Motor neuron (in vitro differentiated cells): ENCODE data around the gene SND1. TPM values are rescaled to one million over a fixed set of nuclear protein-coding genes. Genes with fewer than 3 reads are reported as not detected.
A peak's percentile ranks its signal among the peaks of the same experiment; 100 is the strongest.

Experiments
- ATAC-seq, 8 experiments: fragments of 200-7000 bp; cut with Tn5 transposase; replicated peaks in 6 of 8; 2 replicates each; pipeline ENCODE4 v1.8.0; 2021; ENCODE audit warnings: mild to moderate bottlenecking in 8 of 8, moderate library complexity in 8 of 8
- H3K27ac ChIP-seq, 2 donors: fragments of 250-450 bp; sonication (Bioruptor Pico); 2 replicates each; pipeline ENCODE4 v1.9.0; 2021; ENCODE audit warnings: antibody characterized with exemption in 2 of 2, mild to moderate bottlenecking in 2 of 2, moderate library complexity in 1 of 2
- H3K4me1 ChIP-seq, 2 donors: fragments of 250-450 bp; sonication (Bioruptor Pico); replicated peaks in 1 of 2; 2 replicates each; pipeline ENCODE4 v1.6.1; 2021; ENCODE audit warnings: antibody characterized with exemption in 2 of 2, mild to moderate bottlenecking in 2 of 2, moderate library complexity in 1 of 2
- H3K4me3 ChIP-seq, 5 donors: fragments of 250-450 bp; sonication (Bioruptor Pico); 2 replicates each; pipeline ENCODE4 v1.9.0; 2021; ENCODE audit warnings: antibody characterized with exemption in 5 of 5, mild to moderate bottlenecking in 5 of 5, moderate library complexity in 4 of 5
- WGBS, 10 experiments: fragments of 450-650 bp; shearing (Covaris generic); methylation state at CpG; one replicate each; pipeline ENCODE4 v1.0.0; 2022; 5-methylcytosine and 5-hydroxymethylcytosine counted together
- in situ Hi-C, 9 experiments: fragments of 400-800 bp; cut with MboI; loops; one replicate each; pipeline ENCODE4 v1.15.0; 2021; ENCODE audit warnings: low sequenced_read_pairs in 9 of 9, low pct_unique_long_range_greater_than_20kb in 2 of 9; ENCODE audit not compliant: unreplicated experiment in 9 of 9
- total RNA-seq, 8 experiments: library from RNA; unstranded; fragments of 300-600 nt; gene quantifications; 2 replicates each; pipeline versions ENCODE4 v1.2.3 to v1.2.4, GENCODE V29; 2022

The SND1 gene
- total RNA-seq, 8 experiments from 2014 or later = 125 to 296 (median 182) TPM

- in situ Hi-C loops = no loop called here
- H3K27ac ChIP-seq = no peak overlapping the region
- H3K4me3 ChIP-seq = no peak overlapping the region
- peak in 6 of 8 experiments; percentile 27 to 68 (median 62) for ATAC-seq
- peaks cover 27 to 32% of the 10 kb centered on the region in 2 donors for H3K4me1 ChIP-seq
- WGBS, 10 experiments = 64 to 94% (median 80%) methylated on average over 1 to 5 of the region's 7 CpGs; no CpG with 5 or more reads in 2 of the 10 experiments
These were observed 353.1 kb downstream of the SND1 start for GRCh38 chr7:128005117-128005516.

DNA sequence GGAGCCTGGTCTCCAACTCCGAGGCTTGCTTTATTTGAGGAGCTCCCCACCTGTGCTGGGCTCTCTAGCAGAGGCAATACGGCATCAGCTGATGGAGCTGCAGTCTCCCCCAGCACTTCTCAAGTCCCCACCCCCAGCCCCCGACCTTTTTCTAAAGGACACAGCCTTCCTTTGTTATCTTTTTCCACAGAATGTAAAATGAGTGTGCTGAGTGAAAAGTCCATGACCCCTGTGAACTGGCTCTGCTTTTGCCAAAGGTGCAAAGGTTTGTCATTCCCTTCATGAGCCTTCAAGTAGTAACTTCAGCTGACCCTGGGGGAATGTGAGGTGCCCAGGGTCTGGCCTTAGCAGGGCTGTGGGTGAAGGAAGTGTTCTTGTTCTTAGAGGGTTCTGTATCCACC lies 353.8 kb downstream of the SND1 start:
- WGBS, 10 experiments = 60 to 100% (median 90%) methylated on average over 1 of the region's 3 CpGs; no CpG with 5 or more reads in 6 of the 10 experiments
- Histone ChIP-seq H3K4me3 (no peak overlapping the region), H3K27ac (no peak overlapping the region), H3K4me1 (peaks cover 27 to 35% of the 10 kb centered on the region in 2 donors)
- in situ Hi-C loops = no loop called here
- no peak for ATAC-seq

GRCh38 chr7:128006550-128007302 lies 354.7 kb downstream of the SND1 start:
- Histone ChIP-seq H3K4me1 (peaks cover 29 to 45% of the 10 kb centered on the region in 2 donors), H3K27ac (no peak overlapping the region), H3K4me3 (no peak overlapping the region)
- WGBS, 10 experiments = 80 to 100% (median 93%) methylated on average over 1 to 8 of the region's 8 CpGs; no CpG with 5 or more reads in 2 of the 10 experiments
- no peak for ATAC-seq
- in situ Hi-C loops = no loop called here

- in situ Hi-C loops = no loop called here
- H3K27ac ChIP-seq = no peak overlapping the region
- 17 to 100% (median 85%) methylated on average over 1 to 3 of the region's 3 CpGs for WGBS, 10 experiments
- no peak for ATAC-seq
- peaks cover 29 to 49% of the 10 kb centered on the region in 2 donors for H3K4me1 ChIP-seq
- no peak overlapping the region for H3K4me3 ChIP-seq
These were observed 355.3 kb downstream of the SND1 start for GRCh38 chr7:128007303-128007680.

DNA sequence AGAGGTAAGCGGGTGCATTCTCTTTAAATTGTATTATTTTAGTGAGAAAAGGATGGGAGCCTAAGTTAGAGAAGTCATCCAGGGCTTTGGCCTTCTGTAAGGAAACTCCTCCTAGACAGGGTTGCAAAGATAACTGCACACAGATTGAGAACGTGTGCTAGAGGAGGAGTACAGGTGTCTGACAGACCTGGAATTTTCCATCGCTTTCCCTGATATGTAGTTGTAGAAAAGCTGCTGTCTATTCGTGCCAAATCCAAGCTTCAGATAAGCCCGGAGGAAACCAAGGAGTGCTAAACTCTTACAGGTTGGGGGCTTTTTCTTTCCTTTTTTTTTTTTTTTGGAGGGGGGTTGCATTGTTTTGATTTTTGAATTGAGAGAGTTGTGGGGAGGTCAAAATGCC lies 356.1 kb downstream of the SND1 start:
- ATAC-seq = no peak
- WGBS, 10 experiments = 60 to 100% (median 91%) methylated on average over 1 to 4 of the region's 5 CpGs
- in situ Hi-C loops = no loop called here

DNA sequence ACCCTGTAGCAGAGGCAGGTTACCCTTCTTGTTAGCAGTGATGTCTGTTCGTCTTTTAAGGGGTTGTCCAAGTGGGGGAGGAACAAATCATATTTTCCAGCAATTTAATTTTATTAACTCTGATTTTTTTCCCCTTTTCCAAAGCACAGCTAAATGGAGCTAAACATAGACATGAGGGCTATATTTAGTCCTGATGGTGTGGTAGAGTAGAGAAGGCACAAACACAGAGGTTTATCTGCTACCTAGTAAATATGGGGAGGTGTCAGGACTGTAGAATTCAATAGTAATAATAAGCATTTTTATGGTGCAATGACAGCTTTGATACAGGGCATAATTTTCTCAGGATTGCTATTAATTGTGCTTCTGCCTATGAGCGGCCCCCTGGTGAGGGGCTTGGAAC lies 356.8 kb downstream of the SND1 start:
- WGBS, 10 experiments = 90 to 100% (median 100%) methylated on average over 1 to 2 of the region's 2 CpGs; no CpG with 5 or more reads in 5 of the 10 experiments
- no peak overlapping the region for H3K4me3 ChIP-seq
- peaks cover 22 to 43% of the 10 kb centered on the region in 2 donors for H3K4me1 ChIP-seq
- in situ Hi-C loops = no loop called here
- no peak for ATAC-seq
- no peak overlapping the region for H3K27ac ChIP-seq

More for the DNA sequence above, 356.1 kb downstream of the SND1 start:
- no peak overlapping the region for H3K27ac ChIP-seq
- no peak overlapping the region for H3K4me3 ChIP-seq
- H3K4me1 ChIP-seq = peaks cover 28 to 47% of the 10 kb centered on the region in 2 donors

- 13 to 75% (median 50%) methylated on average over 1 to 4 of the region's 7 CpGs; no CpG with 5 or more reads in 5 of the 10 experiments for WGBS, 10 experiments
- ATAC-seq = peak in 6 of 8 experiments; percentile 7 to 90 (median 50)
- Histone ChIP-seq H3K27ac (no peak overlapping the region), H3K4me3 (no peak overlapping the region), H3K4me1 (peaks cover 9 to 30% of the 10 kb centered on the region in 2 donors)
- in situ Hi-C loops = no loop called here
These were observed 358.6 kb downstream of the SND1 start for GRCh38 chr7:128010391-128011127.

DNA sequence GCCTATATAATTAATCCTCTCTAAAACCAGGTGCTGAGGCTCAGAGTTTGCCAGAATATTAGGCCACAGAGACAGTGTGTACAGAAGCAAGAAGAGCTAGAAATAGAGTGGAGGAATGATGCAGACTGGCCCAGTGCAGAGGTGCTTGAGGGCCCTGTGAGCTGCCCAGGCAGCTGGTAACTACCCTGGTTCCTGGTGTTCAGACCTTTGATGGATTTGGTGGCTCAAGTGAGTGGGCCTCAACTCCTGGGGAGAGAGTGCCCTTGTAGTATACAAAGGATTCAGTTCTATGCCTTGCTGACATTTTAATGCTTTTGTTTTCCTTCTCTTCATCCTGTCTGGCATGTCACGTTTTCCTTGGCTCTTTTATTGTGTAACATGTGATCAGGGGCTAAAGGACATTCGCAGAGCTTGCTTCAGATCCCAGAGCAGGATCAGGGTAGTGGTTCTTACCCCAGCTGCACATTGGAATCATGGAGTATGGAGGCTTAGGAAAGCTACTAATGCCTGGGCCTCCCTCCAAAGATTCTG lies 359.2 kb downstream of the SND1 start:
- 0 to 100% (median 39%) methylated on average over 1 to 2 of the region's 2 CpGs for WGBS, 10 experiments
- peak in 5 of 8 experiments; percentile 81 to 88 (median 83) for ATAC-seq
- in situ Hi-C loops = no loop called here
- peaks cover 2 to 23% of the 10 kb centered on the region in 2 donors for H3K4me1 ChIP-seq
- no peak overlapping the region for H3K4me3 ChIP-seq
- no peak overlapping the region for H3K27ac ChIP-seq

DNA sequence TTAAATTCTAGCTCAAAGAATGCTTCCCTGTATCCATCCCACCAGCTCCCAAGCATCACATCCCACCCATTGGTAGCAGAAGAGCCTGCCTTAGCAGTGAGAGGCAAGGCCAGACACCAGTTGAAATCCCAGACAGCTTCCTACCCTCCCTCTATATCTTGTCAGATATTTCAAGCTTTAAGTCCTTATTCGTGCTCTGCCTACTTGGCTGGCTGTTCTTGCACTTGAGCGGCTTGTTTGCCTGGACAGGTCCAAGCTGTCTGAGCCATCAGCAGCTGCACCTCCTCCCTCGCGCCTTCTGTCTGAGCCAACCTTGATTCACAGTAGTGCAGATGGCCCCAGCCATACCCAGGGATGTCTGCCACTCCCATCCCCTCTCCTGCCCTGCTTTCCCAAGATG lies 362.8 kb downstream of the SND1 start:
- in situ Hi-C loops = no loop called here
- Histone ChIP-seq H3K4me3 (no peak overlapping the region), H3K27ac (no peak overlapping the region), H3K4me1 (peaks cover 17 to 43% of the 10 kb centered on the region in 2 donors)
- WGBS, 10 experiments = 100% methylated on average over 1 to 3 of the region's 4 CpGs; no CpG with 5 or more reads in 8 of the 10 experiments
- no peak for ATAC-seq

- ATAC-seq = peak in 1 of 8 experiments; percentile 4
These were observed 365.5 kb downstream of the SND1 start for GRCh38 chr7:128017460-128017859.

GRCh38 chr7:128017862-128018845 lies 366.2 kb downstream of the SND1 start:
- Histone ChIP-seq H3K4me3 (no peak overlapping the region), H3K4me1 (peaks cover 21 to 38% of the 10 kb centered on the region in 2 donors), H3K27ac (no peak overlapping the region)
- whole genome bisulfite sequencing, 10 experiments = 30 to 100% (median 83%) methylated on average over 1 to 4 of the region's 8 CpGs; no CpG with 5 or more reads in 1 of the 10 experiments
- peak in 6 of 8 experiments; percentile 16 to 83 (median 58) for ATAC-seq
- in situ Hi-C loops = no loop called here

More at GRCh38 chr7:128017460-128017859, 365.5 kb downstream of the SND1 start:
- H3K4me1 ChIP-seq = peaks cover 17 to 33% of the 10 kb centered on the region in 2 donors
- in situ Hi-C loops = no loop called here
- no peak overlapping the region for H3K27ac ChIP-seq
- WGBS, 10 experiments = 60 to 100% (median 88%) methylated on average over 1 to 5 of the region's 6 CpGs; no CpG with 5 or more reads in 6 of the 10 experiments
- no peak overlapping the region for H3K4me3 ChIP-seq

GRCh38 chr7:128019288-128019687 lies 367.3 kb downstream of the SND1 start:
- in situ Hi-C loops = no loop called here
- WGBS, 10 experiments = 21 to 93% (median 49%) methylated on average over 1 to 3 of the region's 3 CpGs; no CpG with 5 or more reads in 2 of the 10 experiments
- peak in 3 of 8 experiments; percentile 46 to 72 (median 57) for ATAC-seq
- H3K27ac ChIP-seq = peak overlapping the region in 1 of 2 donors; percentile 8
- H3K4me1 ChIP-seq = peaks cover 23 to 42% of the 10 kb centered on the region in 2 donors
- no peak overlapping the region for H3K4me3 ChIP-seq
